MG63 (cell line): ENCODE data around the gene BRCC3. TPM values are rescaled to one million over a fixed set of nuclear protein-coding genes. Genes with fewer than 3 reads are reported as not detected.
"Not testable (repeated sequence)": the region's sequence is repeated elsewhere in the genome, so short reads cannot be mapped to it uniquely, and the experiment has no call there.

Experiments
- DNase-seq: peaks from one replicate; pipeline ENCODE4 v3.0.0-alpha.2; 2020
- H3K27me3 ChIP-seq: fragments of 250-450 bp; sonication (Bioruptor Pico); 2 replicates; pipeline ENCODE4 v1.5.1; 2020; ENCODE audit warnings: mild to moderate bottlenecking, moderate library complexity
- H3K36me3 ChIP-seq: fragments of 250-450 bp; sonication (Bioruptor Pico); 2 replicates; pipeline ENCODE4 v1.5.1; 2020; ENCODE audit warnings: mild to moderate bottlenecking, moderate library complexity
- H3K4me3 ChIP-seq: fragments of 250-450 bp; sonication (Bioruptor Pico); 2 replicates; pipeline ENCODE4 v1.5.1; 2020; ENCODE audit warnings: mild to moderate bottlenecking, moderate library complexity
- H3K9me3 ChIP-seq: fragments of 250-450 bp; sonication (Bioruptor Pico); 2 replicates; pipeline ENCODE4 v1.5.1; 2020; ENCODE audit warnings: mild to moderate bottlenecking, moderate library complexity
- total RNA-seq: library from RNA; depleted of rRNA; stranded (reverse); fragments of >200 nt; shearing (Covaris generic); gene quantifications from 2 replicates; pipeline ENCODE4 v1.2.3, GENCODE V29; 2014; ENCODE audit warnings: low replicate concordance

The BRCC3 gene
- total RNA-seq, 1 experiment from 2014 or later, result 1.5 TPM

DNA sequence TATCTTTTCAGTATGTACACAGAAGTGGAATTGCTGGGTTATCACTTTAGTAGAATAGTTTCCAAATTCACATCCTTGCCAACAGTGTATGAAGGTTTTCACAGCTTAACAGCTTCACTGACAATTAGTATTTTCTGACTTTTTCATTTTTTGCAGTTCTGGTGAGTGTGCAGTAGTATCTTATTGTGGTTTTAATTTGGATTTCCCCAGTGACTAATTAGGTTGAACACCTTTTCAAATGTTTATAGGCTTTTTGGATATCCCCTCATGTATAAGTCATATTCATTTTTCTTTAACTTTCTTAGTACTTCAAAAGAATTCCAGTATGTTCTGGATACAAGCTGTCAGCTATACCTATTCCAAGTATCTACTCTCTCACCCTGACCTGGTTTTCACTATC is 37.1 kb downstream of the BRCC3 start:
- no peak for DNase-seq
- H3K9me3 ChIP-seq, result peaks cover 2% of the 10 kb centered on the region; the same call in 1 of the 2 replicates
- no peak overlapping the region for H3K4me3 ChIP-seq
- no peaks in the 10 kb centered on the region for H3K27me3 ChIP-seq
- peaks cover 24% of the 10 kb centered on the region for H3K36me3 ChIP-seq

- H3K4me3 ChIP-seq, result no peak overlapping the region
- H3K27me3 ChIP-seq, result no peaks in the 10 kb centered on the region
- peaks cover 24% of the 10 kb centered on the region for H3K36me3 ChIP-seq
- peaks cover 2% of the 10 kb centered on the region; the same call in 1 of the 2 replicates for H3K9me3 ChIP-seq
- no peak for DNase-seq
Observed at GRCh38 chrX:155112171-155112570, 40.9 kb downstream of the BRCC3 start.

DNA sequence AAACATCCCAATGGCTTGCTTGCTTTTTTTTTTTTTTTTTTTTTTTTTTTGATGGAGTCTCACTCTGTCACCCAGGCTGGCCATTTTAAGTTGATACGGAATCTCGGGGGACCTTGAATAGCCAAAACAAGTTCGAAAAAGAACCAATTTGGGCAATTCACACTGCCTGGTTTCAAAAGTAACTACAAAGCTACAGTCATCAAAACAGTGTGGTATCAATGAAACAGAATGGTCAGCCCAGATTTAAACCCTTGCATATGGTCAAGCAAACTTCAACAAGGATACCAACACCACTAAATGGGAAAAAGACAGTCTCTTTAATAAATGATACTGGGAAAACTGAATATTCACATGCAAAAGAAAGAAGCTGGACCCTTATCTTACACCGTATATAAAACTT is 41.8 kb downstream of the BRCC3 start:
- H3K27me3 ChIP-seq, result no peaks in the 10 kb centered on the region
- peaks cover 21% of the 10 kb centered on the region for H3K36me3 ChIP-seq
- peaks cover 2% of the 10 kb centered on the region; the same call in 1 of the 2 replicates for H3K9me3 ChIP-seq
- H3K4me3 ChIP-seq, result no peak overlapping the region
- no peak for DNase-seq

GRCh38 chrX:155115174-155115819 is 44.0 kb downstream of the BRCC3 start:
- Histone ChIP-seq H3K4me3 (no peak overlapping the region), H3K36me3 (peaks cover 15% of the 10 kb centered on the region)
- DNase-seq, result no peak

GRCh38 chrX:155127465-155127864 is 56.2 kb downstream of the BRCC3 start:
- no peaks in the 10 kb centered on the region for H3K27me3 ChIP-seq
- H3K4me3 ChIP-seq, result no peak overlapping the region
- H3K36me3 ChIP-seq, result no peaks in the 10 kb centered on the region
- H3K9me3 ChIP-seq, result no peaks in the 10 kb centered on the region
- no peak for DNase-seq

More at GRCh38 chrX:155115174-155115819, 44.0 kb downstream of the BRCC3 start:
- peaks cover 2% of the 10 kb centered on the region; the same call in 1 of the 2 replicates for H3K9me3 ChIP-seq
- H3K27me3 ChIP-seq, result no peaks in the 10 kb centered on the region

- Histone ChIP-seq H3K9me3 (no peaks in the 10 kb centered on the region), H3K36me3 (no peaks in the 10 kb centered on the region), H3K4me3 (no peak overlapping the region), H3K27me3 (no peaks in the 10 kb centered on the region)
- DNase-seq, result no peak
Observed at GRCh38 chrX:155127940-155128339, 56.6 kb downstream of the BRCC3 start.

GRCh38 chrX:155132110-155132509 is 60.8 kb downstream of the BRCC3 start:
- Histone ChIP-seq H3K4me3 (no peak overlapping the region), H3K9me3 (no peaks in the 10 kb centered on the region)
- no peak for DNase-seq

DNA sequence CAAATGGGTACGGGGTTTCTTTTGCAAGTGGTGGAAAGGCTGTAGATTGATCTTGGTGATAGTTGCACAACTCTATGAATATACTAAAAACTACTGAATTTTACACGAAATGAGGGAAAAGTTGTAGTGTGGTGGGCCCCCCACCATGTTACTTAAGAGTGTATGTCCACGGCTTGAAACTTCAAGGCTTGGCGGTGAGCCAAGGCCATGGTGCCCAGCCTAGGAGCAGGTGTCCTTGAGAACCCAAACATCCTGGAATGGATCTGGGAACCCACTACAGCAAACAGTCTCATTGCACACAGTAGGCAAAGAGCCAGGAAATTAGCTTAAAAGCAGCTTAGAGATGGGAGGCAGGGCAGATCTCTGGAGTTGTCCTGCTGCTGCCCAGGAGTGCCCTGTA is 62.9 kb downstream of the BRCC3 start:
- H3K9me3 ChIP-seq, result no peaks in the 10 kb centered on the region
- no peak for DNase-seq

More at GRCh38 chrX:155132110-155132509, 60.8 kb downstream of the BRCC3 start:
- Histone ChIP-seq H3K36me3 (no peaks in the 10 kb centered on the region), H3K27me3 (no peaks in the 10 kb centered on the region)

DNA sequence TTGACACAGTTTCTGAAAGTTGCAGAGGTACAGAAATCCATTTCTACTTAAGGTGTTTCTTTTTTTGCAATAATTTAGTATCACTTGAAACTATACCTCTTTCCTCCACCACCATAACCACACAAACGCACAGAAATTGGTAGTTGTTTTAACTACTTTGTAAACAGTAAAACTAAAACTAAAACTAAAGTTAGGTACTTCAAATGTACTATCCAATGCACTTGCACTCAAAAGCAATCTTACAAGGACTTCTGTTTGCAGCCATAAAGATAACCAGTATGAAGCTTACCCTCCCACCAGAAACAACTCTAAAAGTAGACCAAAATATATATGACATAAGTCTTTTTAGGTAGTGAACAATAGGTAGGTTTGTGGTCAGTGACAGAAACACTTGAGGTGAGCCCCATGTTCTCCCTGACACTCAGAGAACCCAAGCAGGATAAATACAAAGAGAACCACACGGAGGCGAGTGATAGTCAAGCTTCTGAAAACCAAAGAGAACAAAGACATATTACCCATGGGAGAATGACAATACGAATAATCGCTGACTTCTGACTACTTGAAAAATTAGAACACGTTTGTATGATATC is 72.7 kb downstream of the BRCC3 start:
- Histone ChIP-seq H3K9me3 (no peaks in the 10 kb centered on the region), H3K4me3 (no peak overlapping the region), H3K27me3 (no peaks in the 10 kb centered on the region), H3K36me3 (no peaks in the 10 kb centered on the region)
- DNase-seq, result no peak

More for the DNA sequence above, 62.9 kb downstream of the BRCC3 start:
- no peaks in the 10 kb centered on the region for H3K36me3 ChIP-seq
- H3K27me3 ChIP-seq, result no peaks in the 10 kb centered on the region
- H3K4me3 ChIP-seq, result no peak overlapping the region

DNA sequence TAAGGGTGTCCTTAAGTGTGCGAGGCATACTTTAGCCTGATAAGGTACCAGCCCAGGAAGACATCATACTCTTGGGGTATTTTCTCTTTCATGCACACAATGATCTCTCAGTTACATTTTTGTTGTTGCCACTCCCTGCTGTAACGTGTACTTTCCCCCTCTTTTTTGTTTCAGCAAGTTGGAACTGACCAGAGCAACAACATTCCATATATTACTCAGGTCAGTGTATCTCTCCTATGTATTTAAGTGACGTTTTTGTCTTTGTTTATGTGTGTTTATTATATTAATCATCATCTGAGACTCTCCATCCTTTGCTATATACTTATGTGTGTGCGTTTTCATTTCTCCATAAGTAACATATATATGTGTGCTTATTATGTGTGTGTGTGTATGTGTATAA is 73.6 kb downstream of the BRCC3 start:
- no peak for DNase-seq
- Histone ChIP-seq H3K4me3 (no peak overlapping the region), H3K9me3 (no peaks in the 10 kb centered on the region), H3K27me3 (no peaks in the 10 kb centered on the region), H3K36me3 (no peaks in the 10 kb centered on the region)

- not testable (repeated sequence) for H3K27me3 ChIP-seq, H3K9me3 ChIP-seq, H3K36me3 ChIP-seq, H3K4me3 ChIP-seq, DNase-seq
Observed at GRCh38 chrX:155147612-155148011, 76.3 kb downstream of the BRCC3 start.

DNA sequence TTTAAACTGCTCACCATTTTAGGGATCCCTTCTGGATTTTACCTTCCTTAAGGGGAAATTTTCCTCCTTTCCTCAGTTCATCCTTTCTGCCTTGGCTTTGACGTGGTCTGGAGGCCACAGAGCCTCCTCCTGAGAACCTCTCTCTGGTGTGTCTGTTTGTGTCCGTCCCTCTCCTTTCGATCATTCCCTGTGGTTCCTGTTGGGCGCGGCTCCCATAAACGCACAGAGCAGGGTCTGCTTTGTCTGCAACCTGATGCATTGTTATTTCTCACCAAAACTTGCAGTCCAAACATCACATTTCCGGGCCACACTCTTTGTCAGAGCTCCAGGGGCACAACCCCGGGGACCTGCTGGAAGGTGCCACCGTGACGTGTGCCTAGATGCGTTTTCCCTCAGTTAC is 76.9 kb downstream of the BRCC3 start:
- not testable (repeated sequence) for H3K27me3 ChIP-seq, DNase-seq, H3K9me3 ChIP-seq, H3K36me3 ChIP-seq, H3K4me3 ChIP-seq

- no peaks in the 10 kb centered on the region for H3K36me3 ChIP-seq
- no peaks in the 10 kb centered on the region for H3K27me3 ChIP-seq
- no peak for DNase-seq
- no peaks in the 10 kb centered on the region for H3K9me3 ChIP-seq
- H3K4me3 ChIP-seq, result no peak overlapping the region
Observed at GRCh38 chrX:155148724-155149537, 77.6 kb downstream of the BRCC3 start.

DNA sequence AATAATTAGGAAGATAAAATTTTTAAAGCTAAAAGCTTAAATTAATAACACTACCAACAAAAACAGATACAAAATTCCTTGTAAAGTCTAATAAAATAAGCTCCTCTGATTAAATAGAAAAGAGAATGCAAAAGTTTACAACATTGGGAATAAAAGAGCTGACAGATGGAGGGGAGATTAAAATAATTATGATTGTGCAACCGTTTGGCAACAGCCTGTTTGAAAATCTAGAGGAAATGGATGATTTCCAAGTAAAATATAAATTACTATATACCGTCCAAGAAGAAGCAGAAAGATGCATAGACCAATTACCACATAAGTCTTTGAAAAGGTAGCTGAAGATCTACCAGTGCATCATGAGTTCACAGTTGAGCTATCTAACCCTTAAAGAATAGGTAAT is 98.6 kb downstream of the BRCC3 start:
- H3K36me3 ChIP-seq, result no peaks in the 10 kb centered on the region
- no peaks in the 10 kb centered on the region for H3K9me3 ChIP-seq
- no peak for DNase-seq
- H3K27me3 ChIP-seq, result no peaks in the 10 kb centered on the region
- H3K4me3 ChIP-seq, result no peak overlapping the region
